ENCODE measurements around the gene GKAP1.
"Not testable (repeated sequence)": the region's sequence is repeated elsewhere in the genome, so short reads cannot be mapped to it uniquely, and the experiment has no call there.

Gene GKAP1

GRCh38 chr9:83817356-83818278 is at the start of gene GKAP1:
TSS of gene GKAP1 (minus strand) at chr9:83817769. CDS start at chr9:83806517, 11,252 bp downstream.
- not testable (repeated sequence) for DNase-seq

GRCh38 chr9:83849895-83850294 is 32.3 kb upstream of the GKAP1 start:
- not testable (repeated sequence) for DNase-seq

- not testable (repeated sequence) for DNase-seq
Observed at GRCh38 chr9:83837070-83837643, 19.6 kb upstream of the GKAP1 start.

GRCh38 chr9:83830426-83831071 is 13.0 kb upstream of the GKAP1 start:
- DNase-seq: peak; percentile 25

- DNase-seq: not testable (repeated sequence)
Observed at GRCh38 chr9:83824986-83825623, 7.5 kb upstream of the GKAP1 start.

GRCh38 chr9:83817011-83817355 is 586 bp downstream of the GKAP1 start:
- DNase-seq: not testable (repeated sequence)

GRCh38 chr9:83815120-83815519 is 2.4 kb downstream of the GKAP1 start:
- DNase-seq: not testable (repeated sequence)

GRCh38 chr9:83809213-83809612 is 8.4 kb downstream of the GKAP1 start:
- not testable (repeated sequence) for DNase-seq

GRCh38 chr9:83804454-83804853 is 13.1 kb downstream of the GKAP1 start:
- not testable (repeated sequence) for DNase-seq

GRCh38 chr9:83803941-83804340 is 13.6 kb downstream of the GKAP1 start:
- DNase-seq: not testable (repeated sequence)

- DNase-seq: no peak
Observed at GRCh38 chr9:83800236-83801033, 17.1 kb downstream of the GKAP1 start.

- DNase-seq: no peak
Observed at GRCh38 chr9:83794051-83794450, 23.5 kb downstream of the GKAP1 start.

- DNase-seq: no peak
Observed at GRCh38 chr9:83792746-83793145, 24.8 kb downstream of the GKAP1 start.

- no peak for DNase-seq
Observed at GRCh38 chr9:83778164-83778563, 39.4 kb downstream of the GKAP1 start.

GRCh38 chr9:83775932-83776331 is 41.6 kb downstream of the GKAP1 start:
- no peak for DNase-seq

GRCh38 chr9:83772860-83773259 is 44.7 kb downstream of the GKAP1 start:
- no peak for DNase-seq

GRCh38 chr9:83765376-83765775 is 52.2 kb downstream of the GKAP1 start:
- DNase-seq: no peak

GRCh38 chr9:83754383-83754977 is 63.1 kb downstream of the GKAP1 start:
- DNase-seq: no peak

GRCh38 chr9:83749706-83750105 is 67.9 kb downstream of the GKAP1 start:
- DNase-seq: no peak

GRCh38 chr9:83744206-83744605 is 73.4 kb downstream of the GKAP1 start:
- DNase-seq: no peak

- DNase-seq: no peak
Observed at GRCh38 chr9:83733739-83734138, 83.8 kb downstream of the GKAP1 start.
